ENCODE measurements around the gene CD302. TPM values are rescaled to one million over a fixed set of nuclear protein-coding genes. Genes with fewer than 3 reads are reported as not detected.
"Not testable (repeated sequence)": the region's sequence is repeated elsewhere in the genome, so short reads cannot be mapped to it uniquely, and the experiment has no call there.

CD302 gene
- total RNA-seq, 4 donors from 2014 or later = 6.7 to 10.3 (median 7.7) TPM

- Histone ChIP-seq H3K4me1 (peaks cover 11 to 19% of the 10 kb centered on the region in 2 donors), H3K9me3 (no peaks in the 10 kb centered on the region), H3K36me3 (peaks cover 0 to 2% of the 10 kb centered on the region in 2 donors), H3K27me3 (no peaks in the 10 kb centered on the region), H3K4me3 (no peak overlapping the region), H3K27ac (peak overlapping the region in 3 of 4 donors; percentile 2 to 39 (median 32))
- in situ Hi-C loops (cut with MboI; ENCODE audit: low sequenced_read_pairs in 4 of 4) = no loop called here
- ATAC-seq (peak; percentile 61 to 74), DNase-seq (no peak)
- intact Hi-C loops (cut with DNase I; ENCODE audit: low total_unique reads) = no loop called here
- no peak for TF ChIP-seq POLR2A (IDR thresholded peaks at IDR 0.05)
These were observed 60.6 kb downstream of the CD302 start for GRCh38 chr2:159737292-159737916.

DNA sequence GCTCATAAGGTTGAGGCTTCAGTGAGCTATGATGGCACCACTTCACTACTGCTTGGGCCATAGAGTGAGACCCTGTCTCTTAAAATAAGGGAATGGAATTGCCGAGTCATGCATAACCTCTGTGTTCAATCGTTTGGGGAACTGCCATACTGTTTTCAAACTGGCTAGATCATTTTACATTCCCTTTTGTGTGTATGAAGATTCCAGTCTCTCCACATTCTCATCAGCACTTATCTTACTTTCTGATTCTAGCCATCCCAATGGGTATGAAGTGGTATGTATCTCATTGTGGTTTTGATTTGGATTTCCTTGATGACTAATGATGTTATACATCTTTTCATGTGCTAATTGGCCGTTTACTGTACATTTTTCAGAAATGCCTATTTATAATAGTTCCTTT lies 62.0 kb downstream of the CD302 start:
- intact Hi-C loops (cut with DNase I; ENCODE audit: low total_unique reads) (no loop called here), in situ Hi-C loops (cut with MboI; ENCODE audit: low sequenced_read_pairs in 4 of 4) (no loop called here)
- ATAC-seq (no peak), DNase-seq (no peak)
- Histone ChIP-seq H3K4me3 (no peak overlapping the region), H3K36me3 (peaks cover 0 to 14% of the 10 kb centered on the region in 2 donors), H3K27me3 (no peaks in the 10 kb centered on the region), H3K9me3 (no peaks in the 10 kb centered on the region), H3K27ac (peak overlapping the region in 2 of 4 donors; percentile 2 to 37), H3K4me1 (peaks cover 11 to 19% of the 10 kb centered on the region in 2 donors)
- TF ChIP-seq, protein P1, sequence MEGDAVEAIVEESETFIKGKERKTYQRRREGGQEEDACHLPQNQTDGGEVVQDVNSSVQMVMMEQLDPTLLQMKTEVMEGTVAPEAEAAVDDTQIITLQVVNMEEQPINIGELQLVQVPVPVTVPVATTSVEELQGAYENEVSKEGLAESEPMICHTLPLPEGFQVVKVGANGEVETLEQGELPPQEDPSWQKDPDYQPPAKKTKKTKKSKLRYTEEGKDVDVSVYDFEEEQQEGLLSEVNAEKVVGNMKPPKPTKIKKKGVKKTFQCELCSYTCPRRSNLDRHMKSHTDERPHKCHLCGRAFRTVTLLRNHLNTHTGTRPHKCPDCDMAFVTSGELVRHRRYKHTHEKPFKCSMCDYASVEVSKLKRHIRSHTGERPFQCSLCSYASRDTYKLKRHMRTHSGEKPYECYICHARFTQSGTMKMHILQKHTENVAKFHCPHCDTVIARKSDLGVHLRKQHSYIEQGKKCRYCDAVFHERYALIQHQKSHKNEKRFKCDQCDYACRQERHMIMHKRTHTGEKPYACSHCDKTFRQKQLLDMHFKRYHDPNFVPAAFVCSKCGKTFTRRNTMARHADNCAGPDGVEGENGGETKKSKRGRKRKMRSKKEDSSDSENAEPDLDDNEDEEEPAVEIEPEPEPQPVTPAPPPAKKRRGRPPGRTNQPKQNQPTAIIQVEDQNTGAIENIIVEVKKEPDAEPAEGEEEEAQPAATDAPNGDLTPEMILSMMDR (IDR thresholded peaks at IDR 0.05 in 4 of 5, conservative IDR thresholded peaks at IDR 0.05 in 1 of 5) = no peak
- TF ChIP-seq POLR2A (IDR thresholded peaks at IDR 0.05) = no peak

GRCh38 chr2:159735648-159736047 lies 62.4 kb downstream of the CD302 start:
- no peak for TF ChIP-seq POLR2A (IDR thresholded peaks at IDR 0.05)
- TF ChIP-seq, protein P1 (IDR thresholded peaks at IDR 0.05 in 4 of 5, conservative IDR thresholded peaks at IDR 0.05 in 1 of 5) = no peak
- intact Hi-C loops (cut with DNase I; ENCODE audit: low total_unique reads) (no loop called here), in situ Hi-C loops (cut with MboI; ENCODE audit: low sequenced_read_pairs in 4 of 4) (no loop called here)
- Histone ChIP-seq H3K4me3 (no peak overlapping the region), H3K27me3 (no peaks in the 10 kb centered on the region), H3K9me3 (no peaks in the 10 kb centered on the region), H3K4me1 (peaks cover 11 to 19% of the 10 kb centered on the region in 2 donors), H3K27ac (peak overlapping the region in 1 of 4 donors; percentile 37), H3K36me3 (peaks cover 0 to 18% of the 10 kb centered on the region in 2 donors)
- ATAC-seq (no peak), DNase-seq (no peak)

- Histone ChIP-seq H3K36me3 (peaks cover 0 to 33% of the 10 kb centered on the region in 2 donors), H3K27ac (peak overlapping the region in 2 of 4 donors; percentile 4 to 18), H3K27me3 (no peaks in the 10 kb centered on the region), H3K9me3 (no peaks in the 10 kb centered on the region), H3K4me1 (peaks cover 11 to 13% of the 10 kb centered on the region in 2 donors), H3K4me3 (no peak overlapping the region)
- ATAC-seq = no peak
- intact Hi-C loops (cut with DNase I; ENCODE audit: low total_unique reads) (no loop called here), in situ Hi-C loops (cut with MboI; ENCODE audit: low sequenced_read_pairs in 4 of 4) (no loop called here)
- DNase-seq = no peak
- TF ChIP-seq POLR2A (IDR thresholded peaks at IDR 0.05) = no peak
- TF ChIP-seq, protein P1 (IDR thresholded peaks at IDR 0.05 in 4 of 5, conservative IDR thresholded peaks at IDR 0.05 in 1 of 5) = no peak
These were observed 69.4 kb downstream of the CD302 start for GRCh38 chr2:159728629-159729028.

DNA sequence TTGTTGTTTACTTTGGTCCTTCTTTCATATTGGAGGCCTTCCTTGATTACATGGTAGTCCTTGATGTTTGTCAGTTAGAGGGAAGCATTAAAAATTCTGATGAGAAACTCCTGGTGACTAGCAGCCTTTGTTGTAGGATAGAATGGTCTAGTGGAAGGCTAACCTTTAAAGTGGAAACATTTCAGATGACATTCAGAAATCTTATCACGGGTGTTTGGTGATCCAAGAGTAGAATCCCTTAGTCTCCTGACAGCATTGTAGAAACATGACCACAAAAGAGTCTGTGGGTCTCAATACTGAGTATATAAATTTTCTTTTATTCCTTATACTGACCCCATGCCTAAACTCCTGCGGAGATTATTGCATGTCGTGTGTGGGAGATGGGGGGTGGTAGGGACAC lies 72.3 kb downstream of the CD302 start:
- Histone ChIP-seq H3K4me3 (no peak overlapping the region), H3K4me1 (peaks cover 40 to 41% of the 10 kb centered on the region in 2 donors), H3K27ac (no peak overlapping the region), H3K9me3 (no peaks in the 10 kb centered on the region), H3K36me3 (peaks cover 0 to 15% of the 10 kb centered on the region in 2 donors), H3K27me3 (no peaks in the 10 kb centered on the region)
- DNase-seq (no peak), ATAC-seq (no peak)
- intact Hi-C loops (cut with DNase I; ENCODE audit: low total_unique reads) (no loop called here), in situ Hi-C loops (cut with MboI; ENCODE audit: low sequenced_read_pairs in 4 of 4) (no loop called here)
- TF ChIP-seq POLR2A (IDR thresholded peaks at IDR 0.05) = no peak
- TF ChIP-seq, protein P1 (IDR thresholded peaks at IDR 0.05 in 4 of 5, conservative IDR thresholded peaks at IDR 0.05 in 1 of 5) = no peak

- ATAC-seq; H3K9me3 ChIP-seq; H3K27me3 ChIP-seq; H3K4me3 ChIP-seq; intact Hi-C loops (cut with DNase I; ENCODE audit: low total_unique reads); DNase-seq; H3K27ac ChIP-seq: not testable (repeated sequence)
- in situ Hi-C loops (cut with MboI; ENCODE audit: low sequenced_read_pairs in 4 of 4) = loop anchor here in 1 of 4 donors (25.0 kb wide), 1 partner anchor 213 kb away; no protein-coding TSS in a partner anchor
- Histone ChIP-seq H3K36me3 (peaks cover 0 to 18% of the 10 kb centered on the region in 2 donors), H3K4me1 (peaks cover 41 to 48% of the 10 kb centered on the region in 2 donors)
These were observed 73.0 kb downstream of the CD302 start for GRCh38 chr2:159724795-159725572.
